Cerebellar cortex (tissue), 1 donor: Measurements from ENCODE around the gene HGD.

Source experiments
- DNase-seq: peaks from one replicate; pipeline ENCODE4 v3.0.0-alpha.2; 2015; ENCODE audit warnings: low spot score

Gene HGD

DNA sequence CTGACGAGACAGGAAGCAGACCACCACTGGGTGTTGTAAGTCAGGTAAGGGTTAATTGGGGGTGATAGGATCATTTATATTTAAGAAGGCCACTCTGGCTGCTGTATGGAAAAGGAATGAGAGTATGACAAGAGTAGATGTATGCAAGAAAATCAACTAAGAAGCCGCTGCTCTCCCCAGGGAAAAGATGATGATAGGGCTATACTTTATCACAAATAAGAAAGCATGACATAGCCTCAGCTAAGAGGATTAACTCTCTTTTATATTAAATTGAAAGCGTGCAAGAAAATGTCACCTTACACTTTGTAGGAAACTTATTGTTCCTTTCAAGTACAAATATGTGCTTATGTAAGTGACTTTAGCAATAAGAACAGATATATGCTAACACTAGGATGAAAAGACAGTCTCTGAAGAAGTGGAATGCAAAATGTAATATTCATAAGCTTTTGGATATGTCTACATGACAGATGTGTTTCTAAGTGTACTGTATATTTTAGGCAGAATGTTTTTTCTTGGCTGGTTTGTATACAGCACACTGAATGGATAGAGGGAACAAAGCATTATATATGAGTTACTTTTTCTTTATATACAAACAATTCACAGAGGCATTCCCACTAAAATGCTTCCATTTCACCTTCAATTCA lies 94.6 kb downstream of the HGD start:
- no peak for DNase-seq
